ENCODE results near the gene TSR1.

TSR1 gene

DNA sequence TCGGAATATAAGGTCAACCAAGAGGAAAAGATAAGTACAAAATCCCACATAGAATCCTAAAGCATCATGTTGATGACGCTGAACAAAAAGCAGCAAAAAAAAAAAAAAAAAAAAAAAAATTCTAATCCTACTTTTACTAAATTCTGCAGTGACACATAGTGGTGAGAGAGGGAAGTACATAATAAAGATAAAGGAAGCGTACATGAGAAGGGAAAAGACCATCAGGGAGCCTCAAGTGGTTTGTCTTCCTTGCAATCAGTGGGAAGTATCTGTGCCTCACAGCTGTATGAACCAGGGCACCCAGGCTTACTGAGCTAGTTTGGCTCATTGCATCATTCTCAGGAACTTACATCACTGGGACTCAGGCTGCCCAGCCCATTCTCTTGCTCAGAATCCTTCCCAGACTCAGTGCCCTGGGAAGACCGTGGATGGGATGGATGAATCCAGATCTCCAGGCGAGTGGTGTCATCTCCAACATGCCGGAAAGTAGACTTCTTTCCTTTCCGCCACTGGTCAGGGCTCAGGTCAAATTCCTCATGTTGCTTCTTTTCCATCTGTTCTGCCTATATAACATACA is 53.9 kb downstream of the TSR1 start:
- no peak for DNase-seq (ENCODE audit: low read depth in 2 of 2)

GRCh38 chr17:2279707-2280106 is 56.5 kb downstream of the TSR1 start:
- no peak for DNase-seq (ENCODE audit: low read depth in 2 of 2)

DNA sequence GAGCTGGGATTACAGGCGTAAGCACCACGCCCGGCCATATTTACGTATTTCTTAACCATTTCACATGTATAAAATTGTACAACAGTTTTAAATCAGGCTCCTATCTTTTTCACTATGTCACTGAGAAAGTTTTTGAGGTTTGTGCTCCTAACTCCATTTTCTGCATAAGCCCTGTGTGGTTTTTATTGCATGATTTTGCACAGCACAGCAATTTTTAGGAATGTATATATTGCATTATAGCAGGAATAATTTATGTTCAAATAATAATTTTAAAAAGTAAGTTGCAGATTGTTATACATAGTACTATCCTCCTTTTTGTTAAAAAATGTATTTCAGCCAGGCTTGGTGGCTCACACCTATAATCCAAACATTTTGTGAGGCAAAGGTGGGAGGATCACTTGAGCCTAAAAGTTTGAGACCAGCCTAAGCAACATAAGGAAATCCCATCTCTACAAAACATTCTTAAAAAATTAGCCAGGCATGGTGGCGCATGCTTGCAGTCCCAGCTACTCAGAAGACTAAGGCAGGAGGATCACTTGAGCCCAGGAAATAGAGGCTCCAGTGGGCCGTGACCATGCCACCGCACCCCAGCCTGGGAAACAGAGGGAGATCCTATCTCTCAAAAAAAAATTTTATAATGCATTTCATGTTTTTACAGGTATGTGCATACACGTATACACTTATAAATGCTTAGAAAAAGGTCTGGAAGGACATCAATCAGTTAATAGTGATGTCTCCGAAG is 58.7 kb downstream of the TSR1 start:
- no peak for DNase-seq (ENCODE audit: low read depth in 2 of 2)

DNA sequence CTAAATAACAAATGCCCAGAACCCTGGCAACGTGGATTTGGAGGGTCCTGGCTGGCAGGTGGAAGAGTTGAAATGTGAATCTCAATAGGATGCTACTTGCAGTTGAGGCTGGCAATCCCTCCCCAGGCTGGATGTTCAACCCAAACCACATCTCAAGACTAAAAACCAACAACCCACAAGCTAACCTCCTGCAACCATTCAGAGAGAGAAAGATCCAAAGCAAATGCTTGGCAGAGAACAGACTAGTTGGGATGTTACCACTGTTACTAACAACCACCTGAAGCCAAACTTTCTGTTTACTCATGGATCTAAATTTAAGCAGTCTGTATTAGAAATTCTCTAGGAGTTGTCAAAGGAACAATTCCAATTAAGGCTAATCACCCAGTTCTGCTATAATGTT is 60.5 kb downstream of the TSR1 start:
- DNase-seq (ENCODE audit: low read depth in 2 of 2), result no peak

GRCh38 chr17:2274414-2274813 is 61.8 kb downstream of the TSR1 start:
- no peak for DNase-seq (ENCODE audit: low read depth in 2 of 2)

Data from stimulated activated CD8-positive, alpha-beta memory T cell treated with anti-CD3 and anti-CD28 coated beads, Interleukin-7, amount 100 ng/mL, for 4 hours (primary cell).